ENCODE results near the gene TINCR. TPM values are rescaled to one million over a fixed set of nuclear protein-coding genes. Genes with fewer than 3 reads are reported as not detected.

The TINCR gene
- total RNA-seq, 1 experiment from 2014 or later: 0.34 TPM

- TF ChIP-seq CTCF (conservative IDR thresholded peaks at IDR 0.05; ENCODE audit: low read depth, low read length) (no peak), EZH2 (IDR thresholded peaks at IDR 0.05; ENCODE audit: borderline replicate concordance, low read depth, low read length, poor library complexity, severe bottlenecking) (no peak)
- Histone ChIP-seq H3K27ac (ENCODE audit: low read depth, low read length, poor library complexity, severe bottlenecking) (no peak overlapping the region), H3K9me3 (ENCODE audit: low read depth, low read length, poor library complexity, severe bottlenecking) (no peaks in the 10 kb centered on the region), H3K4me1 (ENCODE audit: insufficient read depth, low read length, poor library complexity, severe bottlenecking) (no peaks in the 10 kb centered on the region), H3K36me3 (ENCODE audit: insufficient read depth, low read length, poor library complexity, severe bottlenecking) (peaks cover 88% of the 10 kb centered on the region), H3K27me3 (replicated peaks; ENCODE audit: insufficient read depth, low read depth, low read length, poor library complexity) (no peaks in the 10 kb centered on the region), H3K4me3 (ENCODE audit: low read depth, low read length, poor library complexity, severe bottlenecking) (no peak overlapping the region)
- ChIA-PET CTCF (no interaction called here), POLR2A (ENCODE audit: low non-redundant PET) (no interaction called here)
- DNase-seq (ENCODE audit: low spot score): no peak
- intact Hi-C loops (cut with micrococcal nuclease; ENCODE audit: unreplicated experiment): no loop called here
- no TSS peak for BruUV-seq (replicated peaks)
Measured at GRCh38 chr19:5603626-5604025, 35.9 kb upstream of the TINCR start.

GRCh38 chr19:5600797-5601196 lies 33.0 kb upstream of the TINCR start:
- POLR2A ChIA-PET (ENCODE audit: low non-redundant PET): no interaction called here
- BruUV-seq (replicated peaks): no TSS peak
- peaks cover 90% of the 10 kb centered on the region for H3K36me3 ChIP-seq (ENCODE audit: insufficient read depth, low read length, poor library complexity, severe bottlenecking)
- no peaks in the 10 kb centered on the region for H3K9me3 ChIP-seq (ENCODE audit: low read depth, low read length, poor library complexity, severe bottlenecking)
- no peak for TF ChIP-seq EZH2 (IDR thresholded peaks at IDR 0.05; ENCODE audit: borderline replicate concordance, low read depth, low read length, poor library complexity, severe bottlenecking)
- TF ChIP-seq CTCF (conservative IDR thresholded peaks at IDR 0.05; ENCODE audit: low read depth, low read length): no peak
- no peaks in the 10 kb centered on the region for H3K27me3 ChIP-seq (replicated peaks; ENCODE audit: insufficient read depth, low read depth, low read length, poor library complexity)
- intact Hi-C loops (cut with micrococcal nuclease; ENCODE audit: unreplicated experiment): no loop called here
- CTCF ChIA-PET: no interaction called here
- no peaks in the 10 kb centered on the region for H3K4me1 ChIP-seq (ENCODE audit: insufficient read depth, low read length, poor library complexity, severe bottlenecking)
- no peak overlapping the region for H3K4me3 ChIP-seq (ENCODE audit: low read depth, low read length, poor library complexity, severe bottlenecking)
- DNase-seq (ENCODE audit: low spot score): no peak
- no peak overlapping the region for H3K27ac ChIP-seq (ENCODE audit: low read depth, low read length, poor library complexity, severe bottlenecking)

GRCh38 chr19:5595745-5596144 lies 28.0 kb upstream of the TINCR start:
- Histone ChIP-seq H3K27me3 (replicated peaks; ENCODE audit: insufficient read depth, low read depth, low read length, poor library complexity) (no peaks in the 10 kb centered on the region), H3K4me1 (ENCODE audit: insufficient read depth, low read length, poor library complexity, severe bottlenecking) (peaks cover 23% of the 10 kb centered on the region), H3K27ac (ENCODE audit: low read depth, low read length, poor library complexity, severe bottlenecking) (no peak overlapping the region), H3K9me3 (ENCODE audit: low read depth, low read length, poor library complexity, severe bottlenecking) (no peaks in the 10 kb centered on the region), H3K36me3 (ENCODE audit: insufficient read depth, low read length, poor library complexity, severe bottlenecking) (peaks cover 95% of the 10 kb centered on the region), H3K4me3 (ENCODE audit: low read depth, low read length, poor library complexity, severe bottlenecking) (no peak overlapping the region)
- no peak for TF ChIP-seq CTCF (conservative IDR thresholded peaks at IDR 0.05; ENCODE audit: low read depth, low read length)
- no peak for TF ChIP-seq EZH2 (IDR thresholded peaks at IDR 0.05; ENCODE audit: borderline replicate concordance, low read depth, low read length, poor library complexity, severe bottlenecking)
- no peak for DNase-seq (ENCODE audit: low spot score)
- POLR2A ChIA-PET (ENCODE audit: low non-redundant PET): no interaction called here
- intact Hi-C loops (cut with micrococcal nuclease; ENCODE audit: unreplicated experiment): no loop called here
- no TSS peak for BruUV-seq (replicated peaks)
- CTCF ChIA-PET: interaction anchor here (0.6 kb wide), 1 partner anchor 424 kb away, joined by 4 read pairs; no protein-coding TSS in a partner anchor
